NCI-H2107 treated with DMSO at 0.1 percent for 48 hours (cell line): ENCODE results near the gene RDX.

ENCODE experiments used
- DNase-seq: peaks from one replicate; lab custom pipeline; 2025; ENCODE audit not compliant: unreplicated experiment; lab: John Stamatoyannopoulos, UW

Gene RDX

DNA sequence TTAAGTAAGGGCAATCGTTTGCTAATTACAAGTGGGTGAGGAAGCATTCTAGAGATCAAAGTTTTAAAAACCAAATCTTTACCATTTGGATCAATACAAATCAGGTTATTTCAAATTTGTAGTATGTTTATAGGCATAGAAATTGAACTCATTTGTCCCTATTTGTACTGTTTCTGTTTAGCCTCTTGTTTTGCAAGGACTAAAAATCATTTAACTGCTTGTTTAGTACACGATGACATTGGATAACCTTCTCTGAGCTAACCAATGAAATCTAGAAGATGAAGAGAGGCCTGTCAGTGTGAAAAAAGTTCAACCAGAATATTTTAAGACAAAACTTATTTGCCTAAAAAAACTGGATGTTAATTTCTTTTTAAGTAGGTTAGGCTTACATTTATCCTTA lies 163.3 kb downstream of the RDX start:
- peak; percentile 31 for DNase-seq

DNA sequence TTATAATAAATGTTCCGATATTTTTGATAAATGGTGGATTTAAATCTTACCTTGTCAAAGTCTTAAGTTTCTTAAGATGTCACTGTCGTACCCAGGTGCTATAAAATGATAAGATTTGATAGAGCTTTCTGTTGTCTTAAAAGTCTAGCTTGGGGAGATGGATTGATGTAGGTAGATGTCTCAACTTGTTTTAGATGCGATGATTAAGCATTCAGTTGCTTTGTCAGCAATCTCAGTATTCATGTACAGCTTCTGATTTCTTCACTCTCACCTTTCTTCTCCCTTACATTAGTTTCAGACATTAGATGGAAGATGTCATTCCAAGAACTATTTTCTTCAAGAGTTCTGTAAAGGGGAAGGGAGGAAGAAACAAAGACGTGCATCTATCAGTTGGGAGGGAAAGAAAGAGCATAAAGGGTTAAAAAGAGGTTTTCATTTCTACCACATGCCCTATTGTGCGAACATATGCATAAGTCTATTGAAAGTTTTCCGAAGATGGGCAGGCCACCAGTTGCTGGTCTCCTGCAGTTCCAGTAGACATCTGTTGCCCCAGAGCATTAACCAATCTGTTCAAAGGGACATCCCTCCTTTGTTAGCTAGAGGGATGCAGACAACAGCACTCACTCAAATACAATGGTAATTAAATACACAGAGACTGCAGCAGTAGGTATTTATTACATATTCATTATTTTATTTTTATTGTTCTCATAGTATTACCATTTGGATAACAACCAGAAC lies 164.9 kb downstream of the RDX start:
- DNase-seq, result peak; percentile 48

DNA sequence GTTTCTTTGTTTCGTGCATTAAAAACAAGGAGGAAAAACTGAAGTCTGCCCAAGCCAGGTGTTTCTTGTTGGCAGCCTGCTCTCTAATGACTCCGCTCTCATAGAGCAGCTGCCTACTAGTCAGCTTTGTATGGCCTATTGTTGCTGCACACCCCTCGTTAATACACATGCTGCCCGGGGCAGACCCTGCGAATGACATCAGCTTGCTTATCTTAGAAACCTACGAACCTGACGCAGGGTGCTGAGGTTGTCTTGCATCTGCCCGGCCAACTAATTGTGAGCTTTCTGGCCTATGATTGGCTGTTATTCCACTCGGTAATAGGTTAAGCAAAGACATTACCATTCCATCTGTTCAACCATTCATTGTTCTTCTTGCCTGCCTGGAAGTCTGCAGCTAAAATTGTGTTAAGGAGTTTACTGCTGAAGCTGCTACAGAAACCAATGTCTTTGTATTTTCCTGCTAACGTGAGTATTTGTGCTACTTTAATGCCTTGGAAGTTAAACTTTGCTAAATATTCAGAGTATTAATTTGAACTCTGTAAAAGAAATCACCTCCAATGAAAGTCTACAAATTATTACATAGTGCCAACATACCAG lies 165.7 kb downstream of the RDX start:
- peak; percentile 96 for DNase-seq

DNA sequence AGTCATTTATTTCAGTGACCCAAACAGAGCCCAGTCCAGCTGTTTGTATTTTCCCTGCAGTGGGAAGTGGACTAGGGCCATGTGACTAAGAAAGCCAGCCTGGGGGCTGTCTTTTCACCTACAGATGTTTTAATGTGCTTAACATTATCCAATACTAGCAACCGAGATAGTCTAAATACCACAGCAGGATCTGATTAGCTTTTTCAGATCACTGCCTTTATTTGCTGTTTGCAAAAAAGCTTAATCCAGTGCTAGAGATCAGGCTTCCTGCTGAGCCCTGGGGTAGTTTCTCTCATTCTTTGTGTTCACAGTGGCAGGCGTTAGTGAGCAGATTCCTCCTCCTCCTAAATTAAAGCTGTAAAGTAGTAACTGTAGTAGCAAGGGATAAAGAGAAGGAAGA lies 168.3 kb downstream of the RDX start:
- peak; percentile 65 for DNase-seq

DNA sequence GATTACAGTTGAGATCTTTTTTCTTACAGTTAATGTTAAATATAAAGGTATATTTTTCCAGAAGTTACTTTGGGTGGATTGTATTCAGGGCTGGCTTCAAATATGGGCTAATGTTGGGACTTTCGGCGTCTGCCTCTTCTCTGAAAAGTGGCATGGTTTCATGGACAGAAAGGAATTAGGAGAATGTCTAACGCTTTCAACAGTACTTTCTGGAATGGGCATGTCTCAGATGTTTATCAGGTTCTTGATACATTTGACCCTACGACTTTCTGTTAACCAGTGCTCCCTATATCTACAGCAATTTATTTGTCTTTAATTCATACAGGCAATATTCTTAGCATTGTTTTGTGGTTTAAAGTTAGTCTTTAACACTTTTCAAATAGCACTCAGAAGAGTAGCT lies 169.5 kb downstream of the RDX start:
- DNase-seq, result no peak

DNA sequence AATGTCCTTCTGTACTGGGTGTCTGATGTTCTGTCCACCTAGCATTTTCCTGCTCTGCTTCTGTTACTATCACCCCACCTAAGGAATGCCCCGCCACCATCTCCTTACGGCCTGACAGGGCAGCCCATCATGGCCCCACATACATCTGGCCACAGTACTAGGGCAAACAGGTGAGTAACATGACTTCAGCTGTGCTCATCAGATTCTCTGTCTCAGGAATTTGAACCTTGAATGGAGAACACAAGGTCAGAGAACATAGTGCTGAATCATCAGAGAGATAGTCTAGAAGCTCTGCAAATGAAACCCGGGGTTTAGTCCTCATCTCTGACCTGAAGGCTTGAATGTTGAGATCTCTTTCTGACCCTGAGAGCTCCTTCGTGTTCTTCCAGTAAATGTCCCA lies 170.8 kb downstream of the RDX start:
- DNase-seq, result no peak
